ENCODE results near the gene LYRM4.

Gene LYRM4

GRCh38 chr6:5126214-5126613 lies 134.5 kb downstream of the LYRM4 start:
- no peak overlapping the region for H3K4me3 ChIP-seq (ENCODE audit: low read length)
- no peak for TF ChIP-seq CTCF (conservative IDR thresholded peaks at IDR 0.05; ENCODE audit: low read length)
- DNase-seq (ENCODE audit: low read depth): peak; percentile 59

- peak; percentile 43 for DNase-seq (ENCODE audit: low read depth)
- TF ChIP-seq CTCF (conservative IDR thresholded peaks at IDR 0.05; ENCODE audit: low read length): no peak
Observed at GRCh38 chr6:5125152-5126006, 135.4 kb downstream of the LYRM4 start.

GRCh38 chr6:5124526-5124925 lies 136.2 kb downstream of the LYRM4 start:
- H3K4me3 ChIP-seq (ENCODE audit: low read length): no peak overlapping the region
- DNase-seq (ENCODE audit: low read depth): no peak
- no peak for TF ChIP-seq CTCF (conservative IDR thresholded peaks at IDR 0.05; ENCODE audit: low read length)

More at GRCh38 chr6:5125152-5126006, 135.4 kb downstream of the LYRM4 start:
- H3K4me3 ChIP-seq (ENCODE audit: low read length): no peak overlapping the region

- DNase-seq (ENCODE audit: low read depth): no peak
- H3K4me3 ChIP-seq (ENCODE audit: low read length): no peak overlapping the region
- no peak for TF ChIP-seq CTCF (conservative IDR thresholded peaks at IDR 0.05; ENCODE audit: low read length)
Observed at GRCh38 chr6:5123296-5124143, 137.2 kb downstream of the LYRM4 start.

- no peak for TF ChIP-seq CTCF (conservative IDR thresholded peaks at IDR 0.05; ENCODE audit: low read length)
- H3K4me3 ChIP-seq (ENCODE audit: low read length): no peak overlapping the region
- DNase-seq (ENCODE audit: low read depth): no peak
Observed at GRCh38 chr6:5122504-5123112, 138.1 kb downstream of the LYRM4 start.

GRCh38 chr6:5121956-5122355 lies 138.8 kb downstream of the LYRM4 start:
- no peak for DNase-seq (ENCODE audit: low read depth)
- no peak for TF ChIP-seq CTCF (conservative IDR thresholded peaks at IDR 0.05; ENCODE audit: low read length)
- no peak overlapping the region for H3K4me3 ChIP-seq (ENCODE audit: low read length)

Measured in AG10803 (cell line).